Lower leg skin (tissue), 3 donors: ENCODE data around the gene GTF2IRD1.

Experiments used
- CTCF ChIP-seq, 3 donors: fragments of 450-650 bp; IDR thresholded peaks; one replicate each; pipeline ENCODE4 v1.5.1; 2016; ENCODE audit warnings: antibody characterized with exemption in 3 of 3, mild to moderate bottlenecking in 3 of 3, moderate library complexity in 2 of 3
- POLR2A ChIP-seq, 2 donors: fragments of 450-650 bp; IDR thresholded peaks; one replicate each; pipeline ENCODE4 v1.6.1; 2016 to 2017; ENCODE audit warnings: antibody characterized with exemption in 2 of 2, mild to moderate bottlenecking in 1 of 2, moderate library complexity in 1 of 2

- no peak for TF ChIP-seq POLR2A (IDR thresholded peaks at IDR 0.05)
- TF ChIP-seq CTCF (IDR thresholded peaks at IDR 0.05): no peak
Measured at GRCh38 chr7:74633451-74633921, 179.8 kb downstream of the GTF2IRD1 start.
